Activated naive CD4-positive, alpha-beta T cell treated with anti-CD3 and anti-CD28 coated beads, Interleukin-2, amount 50 U/mL, for 24 hours (primary cell): ENCODE data around the gene TMPRSS9.
"Not testable (repeated sequence)": the region's sequence is repeated elsewhere in the genome, so short reads cannot be mapped to it uniquely, and the experiment has no call there.

ENCODE experiments used
- H3K27ac Mint-ChIP-seq: one replicate; pipeline ENCODE4 v1.8.0; 2021; ENCODE audit warnings: mild to moderate bottlenecking, mixed read lengths
- H3K27me3 Mint-ChIP-seq: one replicate; pipeline ENCODE4 v1.8.0; 2021; ENCODE audit warnings: mixed read lengths
- H3K36me3 Mint-ChIP-seq: one replicate; pipeline ENCODE4 v1.8.0; 2021; ENCODE audit warnings: mixed read lengths
- H3K4me1 Mint-ChIP-seq: one replicate; pipeline ENCODE4 v1.8.0; 2021; ENCODE audit warnings: mixed read lengths
- H3K4me3 Mint-ChIP-seq: one replicate; pipeline ENCODE4 v1.8.0; 2021; ENCODE audit warnings: mild to moderate bottlenecking, mixed read lengths
- H3K9me3 Mint-ChIP-seq: one replicate; pipeline ENCODE4 v1.8.0; 2021; ENCODE audit warnings: mixed read lengths

TMPRSS9 gene

GRCh38 chr19:2411709-2412108, 51.6 kb downstream of the TMPRSS9 start:
- H3K9me3 Mint-ChIP-seq, result no peaks in the 10 kb centered on the region
- no peak overlapping the region for H3K27ac Mint-ChIP-seq
- no peaks in the 10 kb centered on the region for H3K27me3 Mint-ChIP-seq
- H3K4me3 Mint-ChIP-seq, result no peak overlapping the region
- no peaks in the 10 kb centered on the region for H3K36me3 Mint-ChIP-seq
- H3K4me1 Mint-ChIP-seq, result peaks cover 4% of the 10 kb centered on the region

- Mint-ChIP-seq H3K36me3 (peaks cover 1% of the 10 kb centered on the region), H3K4me3 (no peak overlapping the region), H3K27ac (no peak overlapping the region), H3K4me1 (peaks cover 4% of the 10 kb centered on the region), H3K27me3 (no peaks in the 10 kb centered on the region), H3K9me3 (no peaks in the 10 kb centered on the region)
Observed at GRCh38 chr19:2412449-2412848, 52.4 kb downstream of the TMPRSS9 start.

- Mint-ChIP-seq H3K9me3 (no peaks in the 10 kb centered on the region), H3K4me3 (no peak overlapping the region), H3K27ac (no peak overlapping the region), H3K27me3 (no peaks in the 10 kb centered on the region), H3K36me3 (peaks cover 1% of the 10 kb centered on the region), H3K4me1 (peaks cover 4% of the 10 kb centered on the region)
Observed at GRCh38 chr19:2413159-2413558, 53.1 kb downstream of the TMPRSS9 start.

GRCh38 chr19:2413629-2414028, 53.6 kb downstream of the TMPRSS9 start:
- Mint-ChIP-seq H3K27me3 (no peaks in the 10 kb centered on the region), H3K27ac (no peak overlapping the region), H3K4me3 (no peak overlapping the region), H3K9me3 (no peaks in the 10 kb centered on the region), H3K36me3 (peaks cover 1% of the 10 kb centered on the region), H3K4me1 (peaks cover 4% of the 10 kb centered on the region)

- peaks cover 4% of the 10 kb centered on the region for H3K4me1 Mint-ChIP-seq
- no peaks in the 10 kb centered on the region for H3K27me3 Mint-ChIP-seq
- no peaks in the 10 kb centered on the region for H3K9me3 Mint-ChIP-seq
- H3K4me3 Mint-ChIP-seq, result no peak overlapping the region
- no peak overlapping the region for H3K27ac Mint-ChIP-seq
- H3K36me3 Mint-ChIP-seq, result peaks cover 1% of the 10 kb centered on the region
Observed at GRCh38 chr19:2415281-2415972, 55.4 kb downstream of the TMPRSS9 start.

- no peak overlapping the region for H3K27ac Mint-ChIP-seq
- no peaks in the 10 kb centered on the region for H3K9me3 Mint-ChIP-seq
- no peaks in the 10 kb centered on the region for H3K27me3 Mint-ChIP-seq
- H3K36me3 Mint-ChIP-seq, result peaks cover 1% of the 10 kb centered on the region
- no peak overlapping the region for H3K4me3 Mint-ChIP-seq
- peaks cover 4% of the 10 kb centered on the region for H3K4me1 Mint-ChIP-seq
Observed at GRCh38 chr19:2415973-2416319, 55.9 kb downstream of the TMPRSS9 start.

GRCh38 chr19:2416321-2417097, 56.4 kb downstream of the TMPRSS9 start:
- no peak overlapping the region for H3K4me3 Mint-ChIP-seq
- no peaks in the 10 kb centered on the region for H3K9me3 Mint-ChIP-seq
- peaks cover 4% of the 10 kb centered on the region for H3K4me1 Mint-ChIP-seq
- H3K36me3 Mint-ChIP-seq, result peaks cover 1% of the 10 kb centered on the region
- H3K27ac Mint-ChIP-seq, result no peak overlapping the region
- no peaks in the 10 kb centered on the region for H3K27me3 Mint-ChIP-seq

- not testable (repeated sequence) for H3K9me3 Mint-ChIP-seq, H3K27ac Mint-ChIP-seq, H3K4me1 Mint-ChIP-seq, H3K36me3 Mint-ChIP-seq, H3K27me3 Mint-ChIP-seq, H3K4me3 Mint-ChIP-seq
Observed at GRCh38 chr19:2417436-2417835, 57.4 kb downstream of the TMPRSS9 start.

GRCh38 chr19:2417881-2418406, 57.9 kb downstream of the TMPRSS9 start:
- Mint-ChIP-seq H3K27me3 (no peaks in the 10 kb centered on the region), H3K4me3 (no peak overlapping the region), H3K9me3 (no peaks in the 10 kb centered on the region), H3K36me3 (peaks cover 1% of the 10 kb centered on the region), H3K4me1 (no peaks in the 10 kb centered on the region), H3K27ac (no peak overlapping the region)

GRCh38 chr19:2419754-2420153, 59.7 kb downstream of the TMPRSS9 start:
- H3K27me3 Mint-ChIP-seq, result no peaks in the 10 kb centered on the region
- no peak overlapping the region for H3K27ac Mint-ChIP-seq

GRCh38 chr19:2420490-2420889, 60.4 kb downstream of the TMPRSS9 start:
- no peaks in the 10 kb centered on the region for H3K4me1 Mint-ChIP-seq
- H3K27me3 Mint-ChIP-seq, result no peaks in the 10 kb centered on the region
- H3K4me3 Mint-ChIP-seq, result no peak overlapping the region
- H3K27ac Mint-ChIP-seq, result no peak overlapping the region
- no peaks in the 10 kb centered on the region for H3K9me3 Mint-ChIP-seq
- H3K36me3 Mint-ChIP-seq, result peaks cover 1% of the 10 kb centered on the region

More at GRCh38 chr19:2419754-2420153, 59.7 kb downstream of the TMPRSS9 start:
- Mint-ChIP-seq H3K36me3 (peaks cover 1% of the 10 kb centered on the region), H3K4me3 (no peak overlapping the region), H3K9me3 (no peaks in the 10 kb centered on the region), H3K4me1 (no peaks in the 10 kb centered on the region)

- Mint-ChIP-seq H3K27me3 (no peaks in the 10 kb centered on the region), H3K27ac (no peak overlapping the region), H3K4me3 (no peak overlapping the region), H3K4me1 (peaks cover 7% of the 10 kb centered on the region), H3K36me3 (peaks cover 2% of the 10 kb centered on the region), H3K9me3 (no peaks in the 10 kb centered on the region)
Observed at GRCh38 chr19:2421581-2422306, 61.7 kb downstream of the TMPRSS9 start.

- no peaks in the 10 kb centered on the region for H3K27me3 Mint-ChIP-seq
- peaks cover 3% of the 10 kb centered on the region for H3K36me3 Mint-ChIP-seq
- H3K4me3 Mint-ChIP-seq, result no peak overlapping the region
- no peaks in the 10 kb centered on the region for H3K9me3 Mint-ChIP-seq
- no peak overlapping the region for H3K27ac Mint-ChIP-seq
- H3K4me1 Mint-ChIP-seq, result peaks cover 11% of the 10 kb centered on the region
Observed at GRCh38 chr19:2423071-2423914, 63.2 kb downstream of the TMPRSS9 start.

- H3K4me1 Mint-ChIP-seq, result peaks cover 11% of the 10 kb centered on the region
- no peaks in the 10 kb centered on the region for H3K9me3 Mint-ChIP-seq
- peaks cover 3% of the 10 kb centered on the region for H3K36me3 Mint-ChIP-seq
- no peak overlapping the region for H3K27ac Mint-ChIP-seq
- H3K27me3 Mint-ChIP-seq, result no peaks in the 10 kb centered on the region
- no peak overlapping the region for H3K4me3 Mint-ChIP-seq
Observed at GRCh38 chr19:2423915-2424685, 64.0 kb downstream of the TMPRSS9 start.
